Neural progenitor cell (in vitro differentiated cells): ENCODE results near the gene TGM4. TPM values are rescaled to one million over a fixed set of nuclear protein-coding genes. Genes with fewer than 3 reads are reported as not detected.

Experiments
- DNase-seq: peaks from one replicate; pipeline ENCODE4 v3.0.0-alpha.2; 2016; ENCODE audit warnings: low spot score
- H2AFZ ChIP-seq: fragments of 200-600 bp; sonication (generic); replicated peaks from 2 replicates; pipeline ENCODE4 v1.6.1; 2016; ENCODE audit warnings: antibody characterized with exemption
- H3F3A ChIP-seq: fragments of 200-600 bp; sonication (generic); 2 replicates; pipeline ENCODE4 v1.6.1; 2016; ENCODE audit warnings: antibody characterized with exemption, low read depth
- H3K27ac ChIP-seq: fragments of 200-600 bp; sonication (generic); 2 replicates; pipeline ENCODE4 v1.5.1; 2016; ENCODE audit warnings: mild to moderate bottlenecking
- H3K27me3 ChIP-seq: fragments of 200-600 bp; sonication (generic); 2 replicates; pipeline ENCODE4 v1.6.1; 2016; ENCODE audit warnings: mild to moderate bottlenecking, moderate library complexity
- H3K36me3 ChIP-seq: fragments of 200-600 bp; sonication (generic); 2 replicates; pipeline ENCODE4 v1.5.1; 2016
- H3K4me1 ChIP-seq: fragments of 200-600 bp; sonication (generic); 2 replicates; pipeline ENCODE4 v1.6.1; 2016; ENCODE audit warnings: mixed run types
- H3K4me2 ChIP-seq: fragments of 200-600 bp; sonication (generic); 2 replicates; pipeline ENCODE4 v1.6.1; 2016
- H3K4me3 ChIP-seq: fragments of 200-600 bp; sonication (generic); 2 replicates; pipeline ENCODE4 v1.5.1; 2016
- H3K79me2 ChIP-seq: fragments of 200-600 bp; sonication (generic); 2 replicates; pipeline ENCODE4 v1.6.1; 2016; ENCODE audit warnings: low read depth
- H3K9ac ChIP-seq: fragments of 200-600 bp; sonication (generic); 2 replicates; pipeline ENCODE4 v1.6.1; 2016
- H3K9me3 ChIP-seq: fragments of 200-600 bp; sonication (generic); 2 replicates; pipeline ENCODE4 v1.5.1; 2016; ENCODE audit warnings: low read depth
- H4K20me1 ChIP-seq: fragments of 200-600 bp; sonication (generic); 2 replicates; pipeline ENCODE4 v1.6.1; 2016; ENCODE audit warnings: low read depth
- H3K27ac Mint-ChIP-seq: 3 replicates; pipeline ENCODE4 v1.8.0; 2021; ENCODE audit warnings: mixed read lengths
- H3K27me3 Mint-ChIP-seq: 2 replicates; pipeline ENCODE4 v1.8.0; 2022; ENCODE audit warnings: low read depth, mild to moderate bottlenecking, inconsistent platforms, moderate library complexity, mixed read lengths; ENCODE audit not compliant: insufficient read depth
- H3K36me3 Mint-ChIP-seq: 3 replicates; pipeline ENCODE4 v1.8.0; 2021; ENCODE audit warnings: mixed read lengths
- H3K4me1 Mint-ChIP-seq: 3 replicates; pipeline ENCODE4 v1.8.0; 2021; ENCODE audit warnings: mixed read lengths
- H3K4me3 Mint-ChIP-seq: 3 replicates; pipeline ENCODE4 v1.8.0; 2021; ENCODE audit warnings: mild to moderate bottlenecking, moderate library complexity, mixed read lengths
- H3K9me3 Mint-ChIP-seq: 3 replicates; pipeline ENCODE4 v1.8.0; 2020; ENCODE audit warnings: mixed read lengths
- CTCF ChIP-seq: fragments of 200-600 bp; sonication (generic); IDR thresholded peaks from 2 replicates; pipeline ENCODE4 v1.5.1; 2017; ENCODE audit warnings: antibody characterized with exemption, mild to moderate bottlenecking
- EZH2 ChIP-seq: fragments of 200-600 bp; sonication (generic); IDR thresholded peaks from 2 replicates; pipeline ENCODE4 v1.6.1; 2017; ENCODE audit warnings: antibody characterized with exemption, mild to moderate bottlenecking, moderate library complexity
- EZH2phosphoT487 ChIP-seq: fragments of 200-600 bp; sonication (generic); IDR thresholded peaks from 2 replicates; pipeline ENCODE4 v1.6.1; 2017; ENCODE audit warnings: antibody characterized with exemption
- total RNA-seq: library from RNA; depleted of rRNA; stranded (reverse); fragments of >200 nt; gene quantifications from 2 replicates; pipeline ENCODE4 v1.2.3, GENCODE V29; 2015; ENCODE audit warnings: low replicate concordance

The TGM4 gene
- total RNA-seq, 1 donor from 2014 or later: 0.04 TPM

DNA sequence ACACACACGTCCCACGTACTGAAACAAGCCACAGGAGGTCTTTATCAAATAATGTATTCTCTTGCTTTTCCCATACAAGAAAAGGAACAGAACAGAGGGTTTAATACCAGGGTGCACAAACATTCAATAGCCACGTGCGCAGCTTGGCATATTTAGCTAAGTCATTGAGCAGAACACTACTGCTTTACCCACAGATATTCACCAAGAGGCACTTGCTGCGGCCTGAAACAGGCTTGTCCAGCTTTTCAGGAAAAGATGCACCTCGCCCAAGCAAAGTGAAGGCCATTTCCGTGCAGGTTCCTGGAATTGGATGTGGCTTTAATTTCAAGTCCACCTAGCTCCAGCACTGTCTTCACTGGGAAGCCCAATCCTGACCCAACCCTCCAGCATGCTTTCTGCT lies 84.0 kb downstream of the TGM4 start:
- H3K79me2 ChIP-seq: peaks cover 33% of the 10 kb centered on the region
- Mint-ChIP-seq H3K36me3 (peaks cover 3% of the 10 kb centered on the region), H3K27me3 (no peaks in the 10 kb centered on the region), H3K4me1 (no peaks in the 10 kb centered on the region), H3K4me3 (no peak overlapping the region), H3K27ac (no peak overlapping the region), H3K9me3 (no peaks in the 10 kb centered on the region)
- peaks cover 27% of the 10 kb centered on the region for H4K20me1 ChIP-seq
- H3K9me3 ChIP-seq: no peaks in the 10 kb centered on the region
- H3K4me2 ChIP-seq: no peak overlapping the region
- no peaks in the 10 kb centered on the region for H3F3A ChIP-seq
- H3K36me3 ChIP-seq: no peaks in the 10 kb centered on the region
- no peak overlapping the region for H3K9ac ChIP-seq
- no peaks in the 10 kb centered on the region for H3K4me1 ChIP-seq
- TF ChIP-seq EZH2phosphoT487 (no peak), EZH2 (no peak), CTCF (no peak)
- no peak overlapping the region for H2AFZ ChIP-seq
- no peak for DNase-seq
- no peaks in the 10 kb centered on the region for H3K27me3 ChIP-seq
- H3K4me3 ChIP-seq: no peak overlapping the region
- no peak overlapping the region for H3K27ac ChIP-seq

- Mint-ChIP-seq H3K27me3 (no peaks in the 10 kb centered on the region), H3K27ac (no peak overlapping the region), H3K36me3 (peaks cover 3% of the 10 kb centered on the region), H3K9me3 (no peaks in the 10 kb centered on the region), H3K4me1 (peaks cover 4% of the 10 kb centered on the region), H3K4me3 (no peak overlapping the region)
- no peaks in the 10 kb centered on the region for H3K9me3 ChIP-seq
- H4K20me1 ChIP-seq: peaks cover 32% of the 10 kb centered on the region
- H3K36me3 ChIP-seq: no peaks in the 10 kb centered on the region
- H3K79me2 ChIP-seq: peaks cover 53% of the 10 kb centered on the region
- no peak overlapping the region for H3K9ac ChIP-seq
- H3K27me3 ChIP-seq: no peaks in the 10 kb centered on the region
- H3K4me2 ChIP-seq: no peak overlapping the region
- no peaks in the 10 kb centered on the region for H3F3A ChIP-seq
- H3K27ac ChIP-seq: no peak overlapping the region
- H3K4me1 ChIP-seq: no peaks in the 10 kb centered on the region
- no peak for DNase-seq
- no peak overlapping the region for H2AFZ ChIP-seq
- H3K4me3 ChIP-seq: no peak overlapping the region
- no peak for TF ChIP-seq CTCF
- TF ChIP-seq EZH2phosphoT487: no peak
- no peak for TF ChIP-seq EZH2
These were observed 86.1 kb downstream of the TGM4 start for GRCh38 chr3:44960387-44961026.

- no peaks in the 10 kb centered on the region for H3K4me1 ChIP-seq
- H3K27me3 Mint-ChIP-seq: no peaks in the 10 kb centered on the region
- peaks cover 31% of the 10 kb centered on the region for H4K20me1 ChIP-seq
- no peaks in the 10 kb centered on the region for H3K9me3 Mint-ChIP-seq
- peaks cover under 1% of the 10 kb centered on the region for H3K36me3 Mint-ChIP-seq
- no peak for DNase-seq
- TF ChIP-seq EZH2 (no peak), EZH2phosphoT487 (no peak), CTCF (no peak)
- no peaks in the 10 kb centered on the region for H3K36me3 ChIP-seq
- H3K4me3 Mint-ChIP-seq: no peak overlapping the region
- H3F3A ChIP-seq: no peaks in the 10 kb centered on the region
- H3K9ac ChIP-seq: no peak overlapping the region
- H3K27me3 ChIP-seq: no peaks in the 10 kb centered on the region
- no peak overlapping the region for H3K4me3 ChIP-seq
- H3K4me2 ChIP-seq: no peak overlapping the region
- no peak overlapping the region for H2AFZ ChIP-seq
- no peaks in the 10 kb centered on the region for H3K9me3 ChIP-seq
- peaks cover 64% of the 10 kb centered on the region for H3K79me2 ChIP-seq
- peaks cover 4% of the 10 kb centered on the region for H3K4me1 Mint-ChIP-seq
- no peak overlapping the region for H3K27ac ChIP-seq
- H3K27ac Mint-ChIP-seq: no peak overlapping the region
These were observed 87.5 kb downstream of the TGM4 start for GRCh38 chr3:44961888-44962287.
